WTC11 (cell line): Measurements from ENCODE around the gene CUL2. TPM values are rescaled to one million over a fixed set of nuclear protein-coding genes. Genes with fewer than 3 reads are reported as not detected.

Experiments used
- ATAC-seq: fragments of 200-7000 bp; cut with Tn5 transposase; 2 replicates; pipeline ENCODE4 v1.10.0; 2021; ENCODE audit warnings: mild to moderate bottlenecking, moderate library complexity
- CTCF ChIA-PET: fragments of 300-600 bp; sonication (Branson Sonifier 250); formaldehyde crosslinking; loops from one replicate; lab custom pipeline; 2021; ENCODE audit warnings: antibody characterized with exemption; lab: Charles Lee
- POLR2A ChIA-PET: fragments of 350-600 bp; sonication (Branson Sonifier 250); formaldehyde crosslinking; loops from one replicate; lab custom pipeline; 2021; ENCODE audit warnings: antibody characterized with exemption; lab: Charles Lee
- DNase-seq: peaks from one replicate; pipeline ENCODE4 v3.0.0; 2021; ENCODE audit warnings: low spot score
- H3K27ac Mint-ChIP-seq: 2 replicates; pipeline ENCODE4 v1.8.0; 2021; ENCODE audit warnings: mixed read lengths
- H3K27me3 Mint-ChIP-seq: 2 replicates; pipeline ENCODE4 v1.8.0; 2021; ENCODE audit warnings: low read depth, mild to moderate bottlenecking, moderate library complexity, mixed read lengths
- H3K36me3 Mint-ChIP-seq: 2 replicates; pipeline ENCODE4 v1.8.0; 2021; ENCODE audit warnings: mixed read lengths
- H3K4me1 Mint-ChIP-seq: 2 replicates; pipeline ENCODE4 v1.8.0; 2022; ENCODE audit warnings: mixed read lengths
- H3K4me3 Mint-ChIP-seq: 2 replicates; pipeline ENCODE4 v1.8.0; 2021; ENCODE audit warnings: mild to moderate bottlenecking, moderate library complexity, mixed read lengths
- H3K9me3 Mint-ChIP-seq: 2 replicates; pipeline ENCODE4 v1.8.0; 2021; ENCODE audit warnings: mixed read lengths
- AR ChIP-seq: fragments of 250-450 bp; sonication (Bioruptor Pico); IDR thresholded peaks from 2 replicates; pipeline ENCODE4 v1.9.0; 2021; ENCODE audit warnings: mild to moderate bottlenecking
- ATF1 ChIP-seq: sonication (generic); formaldehyde crosslinking; IDR thresholded peaks from 2 replicates; pipeline ENCODE4 v1.8.1; 2023; ENCODE audit warnings: mild to moderate bottlenecking, moderate library complexity, missing genetic modification reagents
- CREM ChIP-seq: sonication (generic); formaldehyde crosslinking; IDR thresholded peaks from 2 replicates; pipeline ENCODE4 v1.8.1; 2022; ENCODE audit warnings: mild to moderate bottlenecking, missing genetic modification reagents, moderate library complexity
- E2F5 ChIP-seq: sonication (generic); formaldehyde crosslinking; IDR thresholded peaks from 2 replicates; pipeline ENCODE4 v1.8.1; 2022; ENCODE audit warnings: mild to moderate bottlenecking, moderate library complexity, missing genetic modification reagents
- ESRRA ChIP-seq: sonication (generic); formaldehyde crosslinking; IDR thresholded peaks from 2 replicates; pipeline ENCODE4 v1.8.1; 2022; ENCODE audit warnings: mild to moderate bottlenecking, missing genetic modification reagents, borderline replicate concordance
- MXD4 ChIP-seq: fragments of 250-450 bp; sonication (Bioruptor Pico); IDR thresholded peaks from 2 replicates; pipeline ENCODE4 v1.8.0; 2021; ENCODE audit warnings: mild to moderate bottlenecking, moderate library complexity, borderline replicate concordance
- MYBL2 ChIP-seq: sonication (generic); formaldehyde crosslinking; IDR thresholded peaks from 2 replicates; pipeline ENCODE4 v1.8.1; 2023; ENCODE audit warnings: mild to moderate bottlenecking, moderate library complexity, missing genetic modification reagents
- NFE2L1 ChIP-seq: sonication (generic); formaldehyde crosslinking; IDR thresholded peaks from 2 replicates; pipeline ENCODE4 v1.8.1; 2023; ENCODE audit warnings: missing genetic modification reagents
- NFYB ChIP-seq: sonication (generic); formaldehyde crosslinking; conservative IDR thresholded peaks from 2 replicates; pipeline ENCODE4 v1.8.0; 2022; ENCODE audit warnings: low read depth, missing genetic modification reagents
- RELA ChIP-seq: sonication (generic); formaldehyde crosslinking; IDR thresholded peaks from 2 replicates; pipeline ENCODE4 v1.8.1; 2022; ENCODE audit warnings: missing genetic modification reagents, mild to moderate bottlenecking, borderline replicate concordance
- SMAD3 ChIP-seq: sonication (generic); formaldehyde crosslinking; IDR thresholded peaks from 2 replicates; pipeline ENCODE4 v1.8.0; 2022; ENCODE audit warnings: missing genetic modification reagents, mild to moderate bottlenecking, borderline replicate concordance
- SMAD4 ChIP-seq: sonication (generic); formaldehyde crosslinking; IDR thresholded peaks from 2 replicates; pipeline ENCODE4 v1.8.0; 2022; ENCODE audit warnings: mild to moderate bottlenecking, missing genetic modification reagents
- ZBTB21 ChIP-seq: sonication (generic); formaldehyde crosslinking; IDR thresholded peaks from 2 replicates; pipeline ENCODE4 v1.8.1; 2023; ENCODE audit warnings: mild to moderate bottlenecking, missing genetic modification reagents, borderline replicate concordance
- ZNF263 ChIP-seq: sonication (generic); formaldehyde crosslinking; IDR thresholded peaks from 2 replicates; pipeline ENCODE4 v1.8.1; 2022; ENCODE audit warnings: low read depth, mild to moderate bottlenecking, moderate library complexity, missing genetic modification reagents
- ZNF281 ChIP-seq: sonication (generic); formaldehyde crosslinking; IDR thresholded peaks from 2 replicates; pipeline ENCODE4 v1.8.0; 2023; ENCODE audit warnings: mild to moderate bottlenecking, missing genetic modification reagents
- ZNF396 ChIP-seq: fragments of 250-450 bp; sonication (Bioruptor Pico); IDR thresholded peaks from 2 replicates; pipeline ENCODE4 v1.8.0; 2021; ENCODE audit warnings: mild to moderate bottlenecking, moderate library complexity, borderline replicate concordance
- total RNA-seq: library from RNA; stranded (reverse); gene quantifications from 3 replicates; pipeline ENCODE4 v1.2.3, GENCODE V29; 2021
- TF ChIP-seq, protein P1 (sequence below): sonication (generic); formaldehyde crosslinking; IDR thresholded peaks from 2 replicates; pipeline ENCODE4 v1.8.0; 2022; ENCODE audit warnings: mild to moderate bottlenecking, missing genetic modification reagents
- TF ChIP-seq, protein P2 (sequence below): fragments of 250-450 bp; sonication (Bioruptor Pico); conservative IDR thresholded peaks from 2 replicates; pipeline ENCODE4 v1.9.0; 2021; ENCODE audit warnings: mild to moderate bottlenecking
- TF ChIP-seq, protein P3 (sequence below): sonication (generic); formaldehyde crosslinking; conservative IDR thresholded peaks from 2 replicates; pipeline ENCODE4 v1.8.1; 2022; ENCODE audit warnings: mild to moderate bottlenecking, missing genetic modification reagents

CUL2 gene
- total RNA-seq, 1 experiment from 2014 or later: 38.3 TPM

DNA sequence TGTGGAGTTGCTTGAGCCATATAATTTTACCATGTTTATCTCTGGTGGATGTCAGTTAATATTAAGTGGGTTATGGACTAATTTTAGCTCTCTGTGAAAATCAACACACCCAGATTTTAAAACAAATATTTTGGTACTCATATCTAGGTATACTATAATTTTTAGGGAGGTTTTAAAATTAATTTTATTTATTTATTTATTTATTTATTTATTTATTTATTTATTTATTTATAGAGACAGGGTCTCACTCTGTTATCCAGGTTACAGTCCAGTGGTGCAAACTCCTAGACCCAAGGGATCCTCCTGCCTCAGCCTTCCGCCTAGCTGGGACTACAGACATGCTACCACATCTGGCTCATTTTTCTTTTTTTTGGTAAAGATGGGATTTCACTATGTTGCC is 29.2 kb upstream of the CUL2 start:
- Mint-ChIP-seq H3K4me3 (no peak overlapping the region), H3K36me3 (no peaks in the 10 kb centered on the region), H3K4me1 (no peaks in the 10 kb centered on the region), H3K9me3 (no peaks in the 10 kb centered on the region), H3K27ac (no peak overlapping the region), H3K27me3 (no peaks in the 10 kb centered on the region)
- TF ChIP-seq MYBL2 (CRISPR knock-in tag): no peak
- TF ChIP-seq, protein P1, sequence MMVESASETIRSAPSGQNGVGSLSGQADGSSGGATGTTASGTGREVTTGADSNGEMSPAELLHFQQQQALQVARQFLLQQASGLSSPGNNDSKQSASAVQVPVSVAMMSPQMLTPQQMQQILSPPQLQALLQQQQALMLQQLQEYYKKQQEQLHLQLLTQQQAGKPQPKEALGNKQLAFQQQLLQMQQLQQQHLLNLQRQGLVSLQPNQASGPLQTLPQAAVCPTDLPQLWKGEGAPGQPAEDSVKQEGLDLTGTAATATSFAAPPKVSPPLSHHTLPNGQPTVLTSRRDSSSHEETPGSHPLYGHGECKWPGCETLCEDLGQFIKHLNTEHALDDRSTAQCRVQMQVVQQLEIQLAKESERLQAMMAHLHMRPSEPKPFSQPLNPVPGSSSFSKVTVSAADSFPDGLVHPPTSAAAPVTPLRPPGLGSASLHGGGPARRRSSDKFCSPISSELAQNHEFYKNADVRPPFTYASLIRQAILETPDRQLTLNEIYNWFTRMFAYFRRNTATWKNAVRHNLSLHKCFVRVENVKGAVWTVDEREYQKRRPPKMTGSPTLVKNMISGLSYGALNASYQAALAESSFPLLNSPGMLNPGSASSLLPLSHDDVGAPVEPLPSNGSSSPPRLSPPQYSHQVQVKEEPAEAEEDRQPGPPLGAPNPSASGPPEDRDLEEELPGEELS (CRISPR knock-in tag): no peak
- no peak for TF ChIP-seq AR (CRISPR knock-in tag)
- TF ChIP-seq SMAD3: no peak
- DNase-seq: no peak
- ATAC-seq: no peak
- CTCF ChIA-PET: interaction anchor here (1.0 to 3.7 kb wide), 8 partner anchors 77 to 444 kb away, joined by 3 to 25 read pairs (median 7); no protein-coding TSS in a partner anchor
- POLR2A ChIA-PET: no interaction called here

GRCh38 chr10:35112571-35112970 is 22.4 kb upstream of the CUL2 start:
- no peaks in the 10 kb centered on the region for H3K4me1 Mint-ChIP-seq
- H3K4me3 Mint-ChIP-seq: no peak overlapping the region
- DNase-seq: no peak
- H3K27me3 Mint-ChIP-seq: no peaks in the 10 kb centered on the region
- ChIA-PET POLR2A (interaction anchor here (0.6 kb wide), 1 partner anchor 83 kb away, joined by 3 read pairs; no protein-coding TSS in a partner anchor), CTCF (interaction anchor here (0.6 to 1.4 kb wide), 3 partner anchors 83 to 267 kb away, joined by 3 to 6 read pairs (median 3); no protein-coding TSS in a partner anchor)
- ATAC-seq: no peak
- TF ChIP-seq E2F5 (CRISPR knock-in tag) (no peak), MXD4 (no peak), ZNF396 (CRISPR knock-in tag) (no peak), ATF1 (no peak), ZNF281 (CRISPR knock-in tag) (no peak), NFYB (CRISPR knock-in tag) (no peak)
- H3K36me3 Mint-ChIP-seq: no peaks in the 10 kb centered on the region
- H3K27ac Mint-ChIP-seq: no peak overlapping the region
- H3K9me3 Mint-ChIP-seq: no peaks in the 10 kb centered on the region

DNA sequence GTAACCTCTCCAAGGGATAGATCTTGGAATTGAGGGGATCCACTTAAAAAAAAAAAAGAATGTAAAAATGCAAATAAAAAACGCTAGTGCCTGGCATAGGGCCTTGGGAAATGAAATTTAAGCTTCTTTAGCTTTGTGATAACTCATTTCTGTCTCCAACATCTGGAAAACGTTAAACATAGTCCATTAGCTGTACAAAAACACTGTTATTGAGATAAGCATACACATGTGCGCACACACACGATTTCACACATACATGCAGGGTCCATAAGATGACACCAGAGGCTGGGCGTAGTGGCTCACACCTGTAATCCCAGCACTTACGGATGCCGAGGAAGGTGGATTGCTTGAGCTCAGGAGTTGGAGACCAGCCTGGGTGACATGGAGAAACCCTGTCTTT is 13.7 kb upstream of the CUL2 start:
- Mint-ChIP-seq H3K27ac (no peak overlapping the region), H3K4me3 (no peak overlapping the region), H3K4me1 (no peaks in the 10 kb centered on the region), H3K9me3 (0 out of 2 replicates have a peak, but pooled peaks cover 3% of the 10 kb centered on the region), H3K36me3 (no peaks in the 10 kb centered on the region; the same call in 1 of the 2 replicates), H3K27me3 (peaks cover 3% of the 10 kb centered on the region; the same call in 1 of the 2 replicates)
- ATAC-seq: no peak
- DNase-seq: no peak
- CTCF ChIA-PET: no interaction called here
- POLR2A ChIA-PET: no interaction called here
- TF ChIP-seq CREM (CRISPR knock-in tag) (no peak), SMAD4 (no peak), ESRRA (no peak), ZBTB21 (CRISPR knock-in tag) (no peak), NFE2L1 (CRISPR knock-in tag) (no peak), NFYB (CRISPR knock-in tag) (no peak), ZNF263 (CRISPR knock-in tag) (no peak), E2F5 (CRISPR knock-in tag) (no peak), RELA (CRISPR knock-in tag) (no peak)
- TF ChIP-seq, protein P2, sequence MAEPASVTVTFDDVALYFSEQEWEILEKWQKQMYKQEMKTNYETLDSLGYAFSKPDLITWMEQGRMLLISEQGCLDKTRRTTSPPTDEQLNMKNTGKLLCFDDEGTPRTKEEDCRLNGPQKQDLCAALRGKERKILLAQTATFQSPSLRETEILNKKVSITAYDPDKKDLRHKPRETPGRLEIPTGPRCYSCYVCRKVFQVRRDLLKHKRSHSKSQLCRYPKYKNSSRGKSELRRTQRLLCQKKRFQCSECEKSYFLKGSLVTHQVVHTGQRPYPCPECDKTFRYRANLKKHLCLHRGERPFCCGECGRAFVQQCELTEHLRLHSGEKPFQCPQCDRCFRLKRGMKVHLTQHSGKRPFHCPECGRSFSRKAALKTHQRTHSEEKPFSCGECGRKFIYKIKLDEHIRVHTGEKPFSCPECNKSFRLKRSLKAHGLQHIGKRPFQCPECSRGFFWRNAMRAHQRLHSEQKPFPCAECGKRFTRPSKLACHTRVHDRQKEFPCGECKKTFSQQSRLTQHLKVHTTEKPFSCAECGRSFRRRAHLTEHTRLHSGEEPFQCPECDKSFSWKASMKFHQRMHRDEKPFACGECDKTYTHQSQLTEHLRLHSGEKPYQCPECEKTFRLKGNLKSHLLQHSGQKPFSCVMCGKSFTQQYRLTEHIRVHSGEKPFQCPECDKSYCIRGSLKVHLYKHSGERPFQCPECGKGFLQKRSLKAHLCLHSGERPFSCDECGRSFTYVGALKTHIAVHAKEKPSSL (CRISPR knock-in tag): no peak
- TF ChIP-seq, protein P3, sequence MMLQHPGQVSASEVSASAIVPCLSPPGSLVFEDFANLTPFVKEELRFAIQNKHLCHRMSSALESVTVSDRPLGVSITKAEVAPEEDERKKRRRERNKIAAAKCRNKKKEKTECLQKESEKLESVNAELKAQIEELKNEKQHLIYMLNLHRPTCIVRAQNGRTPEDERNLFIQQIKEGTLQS (CRISPR knock-in tag): no peak
